ENCODE data around the gene CYP2C18. TPM values are rescaled to one million over a fixed set of nuclear protein-coding genes. Genes with fewer than 3 reads are reported as not detected.
"Not testable (repeated sequence)": the region's sequence is repeated elsewhere in the genome, so short reads cannot be mapped to it uniquely, and the experiment has no call there.

CYP2C18 gene
- polyA plus RNA-seq: 10 to 100 TPM; 17.1 to 91.9 (median 74.2) TPM
- long read RNA-seq, donor 1, transcript CYP2C18-201 (9 exons, 2,418 nt): major isoform, 26 of 146 reads
- long read RNA-seq, donor 1, partial matches to known transcripts: 91 of 146 reads
- long read RNA-seq, donor 1, other reads (novel, unspliced or antisense): 27 of 146 reads
- long read RNA-seq, donor 2, transcript CYP2C18-201 (9 exons, 2,418 nt): major isoform, 15 of 28 reads
- long read RNA-seq, donor 2, partial matches to known transcripts: 5 of 28 reads
- long read RNA-seq, donor 2, other reads (novel, unspliced or antisense): 8 of 28 reads
- long read RNA-seq, donor 3, partial matches to known transcripts: 45 of 51 reads
- long read RNA-seq, donor 3, other reads (novel, unspliced or antisense): 5 of 51 reads
- long read RNA-seq, donor 4: 0 reads
- long read RNA-seq, donor 5, partial matches to known transcripts: 0 of 2 reads
- long read RNA-seq, donor 5, other reads (novel, unspliced or antisense): 0 of 2 reads
- long read RNA-seq, donor 6, transcript CYP2C18-201 (9 exons, 2,418 nt): major isoform, 7 of 44 reads
- long read RNA-seq, donor 6, partial matches to known transcripts: 28 of 44 reads
- long read RNA-seq, donor 6, other reads (novel, unspliced or antisense): 9 of 44 reads
- long read RNA-seq, donor 7: 0 reads
- long read RNA-seq, donor 8: 0 reads
- long read RNA-seq, donor 9, partial matches to known transcripts: 0 of 10 reads
- long read RNA-seq, donor 9, other reads (novel, unspliced or antisense): 6 of 10 reads
- long read RNA-seq, donor 10, transcript CYP2C18-201 (9 exons, 2,418 nt): major isoform, 11 of 25 reads
- long read RNA-seq, donor 10, partial matches to known transcripts: 6 of 25 reads
- long read RNA-seq, donor 10, other reads (novel, unspliced or antisense): 8 of 25 reads

- H3K27ac ChIP-seq (ENCODE audit: low read depth in 1 of 3, low read length in 2 of 3): peak within 1 kb of the TSS; percentile 43 to 82 (median 69)
- peaks cover 0 to 4% (median 2%) of the 10 kb centered on the region in 3 donors for H3K36me3 ChIP-seq (ENCODE audit: control insufficient read depth in 3 of 3, insufficient read depth in 2 of 3, low read depth in 1 of 3, low read length in 3 of 3)
- FAIRE-seq (no peak), DNase-seq (peak; percentile 67 to 90)
- peaks cover 0 to 31% (median 0%) of the 10 kb centered on the region in 3 donors for H3K4me1 ChIP-seq (ENCODE audit: control insufficient read depth in 3 of 3, insufficient read depth in 2 of 3, low read depth in 1 of 3, low read length in 2 of 3)
- H3K9me3 ChIP-seq (ENCODE audit: control insufficient read depth in 2 of 2, insufficient read depth in 1 of 2, low read depth in 1 of 2, low read length in 1 of 2): peaks cover 0 to 6% of the 10 kb centered on the region in 2 donors
- WGBS, 3 donors: 20 to 61% (median 40%) methylated on average over 10 of the region's 10 CpGs
- no peaks in the 10 kb centered on the region for H3K27me3 ChIP-seq (ENCODE audit: control insufficient read depth in 3 of 3, insufficient read depth in 3 of 3, low read length in 3 of 3)
- H3K4me3 ChIP-seq (ENCODE audit: low read depth in 1 of 3, low read length in 3 of 3): peak within 1 kb of the TSS in 2 of 3 donors; percentile 53 to 65
Measured at GRCh38 chr10:94683214-94684054, at the start of gene CYP2C18. CYP2C18 (plus strand) TSS chr10:94683729; CDS start chr10:94683820, 91 bp downstream.

GRCh38 chr10:94638097-94638496 lies 45.4 kb upstream of the CYP2C18 start:
- not testable (repeated sequence) for H3K4me3 ChIP-seq (ENCODE audit: low read depth in 1 of 3, low read length in 3 of 3); H3K27ac ChIP-seq (ENCODE audit: low read depth in 1 of 3, low read length in 2 of 3); FAIRE-seq; H3K4me1 ChIP-seq (ENCODE audit: control insufficient read depth in 3 of 3, insufficient read depth in 2 of 3, low read depth in 1 of 3, low read length in 2 of 3); DNase-seq; H3K36me3 ChIP-seq (ENCODE audit: control insufficient read depth in 3 of 3, insufficient read depth in 2 of 3, low read depth in 1 of 3, low read length in 3 of 3); H3K27me3 ChIP-seq (ENCODE audit: control insufficient read depth in 3 of 3, insufficient read depth in 3 of 3, low read length in 3 of 3)
- WGBS, 3 donors: 97 to 98% (median 97%) methylated on average over 4 of the region's 4 CpGs
- peaks cover 0 to 30% of the 10 kb centered on the region in 2 donors for H3K9me3 ChIP-seq (ENCODE audit: control insufficient read depth in 2 of 2, insufficient read depth in 1 of 2, low read depth in 1 of 2, low read length in 1 of 2)

DNA sequence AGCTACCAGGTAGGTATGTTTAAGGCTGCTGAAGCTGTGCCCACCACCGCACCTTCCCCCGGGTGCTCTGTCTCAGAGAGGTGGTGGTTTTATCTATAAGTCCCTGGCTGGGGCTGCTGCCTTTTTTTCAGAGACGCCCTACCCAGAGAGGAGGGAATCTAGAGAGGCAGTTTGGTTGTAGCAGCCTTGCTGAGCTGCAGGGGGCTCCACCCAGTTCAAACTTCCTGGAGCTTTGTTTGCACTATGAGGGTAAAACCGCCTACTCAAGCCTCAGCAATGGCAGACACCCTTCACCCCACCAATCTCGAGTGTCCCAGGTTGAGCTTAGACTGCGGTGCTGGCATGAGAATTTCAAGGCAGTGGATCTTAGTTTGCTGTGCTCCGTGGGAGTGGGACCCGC lies 43.6 kb upstream of the CYP2C18 start:
- Histone ChIP-seq H3K27ac (ENCODE audit: low read depth in 1 of 3, low read length in 2 of 3) (no peak overlapping the region), H3K4me3 (ENCODE audit: low read depth in 1 of 3, low read length in 3 of 3) (no peak overlapping the region), H3K36me3 (ENCODE audit: control insufficient read depth in 3 of 3, insufficient read depth in 2 of 3, low read depth in 1 of 3, low read length in 3 of 3) (no peaks in the 10 kb centered on the region), H3K27me3 (ENCODE audit: control insufficient read depth in 3 of 3, insufficient read depth in 3 of 3, low read length in 3 of 3) (no peaks in the 10 kb centered on the region), H3K4me1 (ENCODE audit: control insufficient read depth in 3 of 3, insufficient read depth in 2 of 3, low read depth in 1 of 3, low read length in 2 of 3) (no peaks in the 10 kb centered on the region), H3K9me3 (ENCODE audit: control insufficient read depth in 2 of 2, insufficient read depth in 1 of 2, low read depth in 1 of 2, low read length in 1 of 2) (peaks cover 0 to 21% of the 10 kb centered on the region in 2 donors)
- no peak for FAIRE-seq
- no peak for DNase-seq
- WGBS, 3 donors: 91 to 98% (median 93%) methylated on average over 8 of the region's 8 CpGs

DNA sequence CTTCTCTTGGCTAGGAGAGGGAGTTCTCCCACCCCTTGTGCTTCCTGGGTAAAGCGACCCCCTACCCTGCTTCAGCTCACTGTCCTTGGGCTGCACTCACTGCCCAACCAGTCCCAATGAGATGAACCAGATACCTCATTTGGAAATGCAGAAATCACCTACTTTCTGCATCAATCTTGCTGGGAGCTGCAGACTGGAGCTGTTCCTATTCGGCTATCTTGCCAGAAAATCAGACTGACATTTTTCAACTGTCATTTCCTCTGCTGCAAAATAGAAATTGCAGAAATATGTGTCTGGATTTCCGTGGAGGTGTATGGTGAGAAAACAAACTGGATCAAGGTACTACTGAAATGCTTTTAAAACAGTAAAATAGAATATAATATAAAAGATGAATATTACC lies 43.0 kb upstream of the CYP2C18 start:
- Histone ChIP-seq H3K4me3 (ENCODE audit: low read depth in 1 of 3, low read length in 3 of 3) (no peak overlapping the region), H3K27ac (ENCODE audit: low read depth in 1 of 3, low read length in 2 of 3) (no peak overlapping the region), H3K27me3 (ENCODE audit: control insufficient read depth in 3 of 3, insufficient read depth in 3 of 3, low read length in 3 of 3) (no peaks in the 10 kb centered on the region), H3K4me1 (ENCODE audit: control insufficient read depth in 3 of 3, insufficient read depth in 2 of 3, low read depth in 1 of 3, low read length in 2 of 3) (no peaks in the 10 kb centered on the region), H3K9me3 (ENCODE audit: control insufficient read depth in 2 of 2, insufficient read depth in 1 of 2, low read depth in 1 of 2, low read length in 1 of 2) (peaks cover 0 to 21% of the 10 kb centered on the region in 2 donors), H3K36me3 (ENCODE audit: control insufficient read depth in 3 of 3, insufficient read depth in 2 of 3, low read depth in 1 of 3, low read length in 3 of 3) (no peaks in the 10 kb centered on the region)
- DNase-seq: no peak
- FAIRE-seq: no peak
- 49 to 90% (median 77%) methylated on average over 3 of the region's 3 CpGs for WGBS, 3 donors

DNA sequence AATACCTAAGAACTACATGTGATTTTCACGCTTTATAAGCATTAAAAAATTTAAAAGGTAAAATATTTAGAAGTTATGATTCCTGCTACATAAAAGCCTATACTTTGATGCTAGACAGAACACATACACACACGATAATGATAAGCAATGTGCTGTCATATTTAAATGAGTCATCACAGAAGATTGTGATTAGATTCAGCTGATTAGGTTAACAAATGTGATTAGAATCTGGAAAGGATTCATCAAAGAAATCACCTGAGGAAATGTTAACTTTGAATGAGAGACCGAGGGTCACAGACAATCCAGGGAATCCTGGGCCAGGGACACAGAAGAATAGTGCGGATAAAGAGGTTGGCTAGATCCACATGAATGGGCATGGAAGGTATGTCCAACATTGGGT lies 42.0 kb upstream of the CYP2C18 start:
- Histone ChIP-seq H3K27me3 (ENCODE audit: control insufficient read depth in 3 of 3, insufficient read depth in 3 of 3, low read length in 3 of 3) (no peaks in the 10 kb centered on the region), H3K9me3 (ENCODE audit: control insufficient read depth in 2 of 2, insufficient read depth in 1 of 2, low read depth in 1 of 2, low read length in 1 of 2) (peaks cover 0 to 27% of the 10 kb centered on the region in 2 donors), H3K4me1 (ENCODE audit: control insufficient read depth in 3 of 3, insufficient read depth in 2 of 3, low read depth in 1 of 3, low read length in 2 of 3) (no peaks in the 10 kb centered on the region), H3K27ac (ENCODE audit: low read depth in 1 of 3, low read length in 2 of 3) (no peak overlapping the region), H3K36me3 (ENCODE audit: control insufficient read depth in 3 of 3, insufficient read depth in 2 of 3, low read depth in 1 of 3, low read length in 3 of 3) (no peaks in the 10 kb centered on the region), H3K4me3 (ENCODE audit: low read depth in 1 of 3, low read length in 3 of 3) (no peak overlapping the region)
- no peak for FAIRE-seq
- 82 to 88% (median 85%) methylated on average over 4 of the region's 4 CpGs for WGBS, 3 donors
- no peak for DNase-seq

DNA sequence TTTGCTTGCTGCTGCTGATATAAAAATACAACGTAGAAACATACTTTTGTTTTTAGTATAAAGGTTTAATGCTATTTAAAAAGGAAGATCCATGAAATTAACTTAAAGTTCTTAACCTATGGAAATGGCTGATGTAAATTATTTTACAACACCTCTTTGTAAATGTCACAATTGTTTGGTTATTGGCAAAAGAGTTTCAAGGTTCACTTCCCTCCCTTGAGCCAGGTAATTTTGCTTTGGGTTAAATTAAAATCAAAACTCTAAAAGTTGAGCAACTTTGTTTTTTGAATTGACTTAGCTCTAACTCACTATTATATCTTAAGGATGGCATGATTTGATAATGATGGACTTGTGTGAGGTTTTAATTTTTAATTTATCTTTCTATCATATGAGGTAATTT lies 39.2 kb upstream of the CYP2C18 start:
- H3K4me3 ChIP-seq (ENCODE audit: low read depth in 1 of 3, low read length in 3 of 3): no peak overlapping the region
- no peaks in the 10 kb centered on the region for H3K36me3 ChIP-seq (ENCODE audit: control insufficient read depth in 3 of 3, insufficient read depth in 2 of 3, low read depth in 1 of 3, low read length in 3 of 3)
- FAIRE-seq: no peak
- DNase-seq: peak in 1 of 2 donors; percentile 15
- peaks cover 0 to 32% of the 10 kb centered on the region in 2 donors for H3K9me3 ChIP-seq (ENCODE audit: control insufficient read depth in 2 of 2, insufficient read depth in 1 of 2, low read depth in 1 of 2, low read length in 1 of 2)
- no peaks in the 10 kb centered on the region for H3K4me1 ChIP-seq (ENCODE audit: control insufficient read depth in 3 of 3, insufficient read depth in 2 of 3, low read depth in 1 of 3, low read length in 2 of 3)
- WGBS, 3 donors: 69 to 90% (median 84%) methylated on average over 1 of the region's 1 CpG
- H3K27me3 ChIP-seq (ENCODE audit: control insufficient read depth in 3 of 3, insufficient read depth in 3 of 3, low read length in 3 of 3): no peaks in the 10 kb centered on the region
- H3K27ac ChIP-seq (ENCODE audit: low read depth in 1 of 3, low read length in 2 of 3): no peak overlapping the region

- H3K4me1 ChIP-seq (ENCODE audit: control insufficient read depth in 3 of 3, insufficient read depth in 2 of 3, low read depth in 1 of 3, low read length in 2 of 3): no peaks in the 10 kb centered on the region
- no peaks in the 10 kb centered on the region for H3K36me3 ChIP-seq (ENCODE audit: control insufficient read depth in 3 of 3, insufficient read depth in 2 of 3, low read depth in 1 of 3, low read length in 3 of 3)
- no peaks in the 10 kb centered on the region for H3K27me3 ChIP-seq (ENCODE audit: control insufficient read depth in 3 of 3, insufficient read depth in 3 of 3, low read length in 3 of 3)
- peaks cover 0 to 25% of the 10 kb centered on the region in 2 donors for H3K9me3 ChIP-seq (ENCODE audit: control insufficient read depth in 2 of 2, insufficient read depth in 1 of 2, low read depth in 1 of 2, low read length in 1 of 2)
- 66 to 75% (median 67%) methylated on average over 2 of the region's 2 CpGs for WGBS, 3 donors
- no peak overlapping the region for H3K4me3 ChIP-seq (ENCODE audit: low read depth in 1 of 3, low read length in 3 of 3)
- DNase-seq (no peak), FAIRE-seq (no peak)
- H3K27ac ChIP-seq (ENCODE audit: low read depth in 1 of 3, low read length in 2 of 3): no peak overlapping the region
Measured at GRCh38 chr10:94645285-94645684, 38.2 kb upstream of the CYP2C18 start.

DNA sequence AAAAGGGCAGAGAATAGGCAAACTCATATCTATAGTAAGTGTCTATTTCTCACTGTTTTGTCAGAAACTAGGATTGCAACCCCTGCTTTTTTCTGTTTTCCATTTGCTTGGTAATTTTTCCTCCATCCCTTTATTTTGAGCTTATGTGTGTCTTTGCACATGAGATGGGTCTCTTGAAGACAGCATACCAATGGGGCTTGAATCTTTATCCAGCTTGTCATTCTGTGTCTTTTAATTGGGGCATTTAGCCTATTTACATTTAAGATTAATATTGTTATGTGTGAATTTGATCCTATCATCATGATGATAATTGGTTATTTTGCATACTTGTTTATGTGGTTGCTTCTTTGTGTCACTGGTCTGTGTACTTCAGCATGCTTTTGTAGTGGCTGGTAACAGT lies 28.3 kb upstream of the CYP2C18 start:
- FAIRE-seq; H3K27me3 ChIP-seq (ENCODE audit: control insufficient read depth in 3 of 3, insufficient read depth in 3 of 3, low read length in 3 of 3); H3K27ac ChIP-seq (ENCODE audit: low read depth in 1 of 3, low read length in 2 of 3); DNase-seq; H3K4me1 ChIP-seq (ENCODE audit: control insufficient read depth in 3 of 3, insufficient read depth in 2 of 3, low read depth in 1 of 3, low read length in 2 of 3); H3K4me3 ChIP-seq (ENCODE audit: low read depth in 1 of 3, low read length in 3 of 3); H3K36me3 ChIP-seq (ENCODE audit: control insufficient read depth in 3 of 3, insufficient read depth in 2 of 3, low read depth in 1 of 3, low read length in 3 of 3): not testable (repeated sequence)
- H3K9me3 ChIP-seq (ENCODE audit: control insufficient read depth in 2 of 2, insufficient read depth in 1 of 2, low read depth in 1 of 2, low read length in 1 of 2): peaks cover 0 to 13% of the 10 kb centered on the region in 2 donors

All from small intestine (tissue), 16 donors.